PC-3 (cell line): ENCODE results near the gene SLC22A4.

Experiments used
- CTCF ChIP-seq: fragments of 300-600 bp; sonication (generic); conservative IDR thresholded peaks from 2 replicates; pipeline ENCODE4 v1.5.1; 2017; ENCODE audit warnings: antibody characterized with exemption, low read depth, mild to moderate bottlenecking, low read length
- EZH2 ChIP-seq: fragments of 300-600 bp; sonication (generic); IDR thresholded peaks from one replicate; pipeline ENCODE4 v1.6.1; 2017; ENCODE audit warnings: antibody characterized with exemption, mild to moderate bottlenecking, low read length; ENCODE audit not compliant: unreplicated experiment

DNA sequence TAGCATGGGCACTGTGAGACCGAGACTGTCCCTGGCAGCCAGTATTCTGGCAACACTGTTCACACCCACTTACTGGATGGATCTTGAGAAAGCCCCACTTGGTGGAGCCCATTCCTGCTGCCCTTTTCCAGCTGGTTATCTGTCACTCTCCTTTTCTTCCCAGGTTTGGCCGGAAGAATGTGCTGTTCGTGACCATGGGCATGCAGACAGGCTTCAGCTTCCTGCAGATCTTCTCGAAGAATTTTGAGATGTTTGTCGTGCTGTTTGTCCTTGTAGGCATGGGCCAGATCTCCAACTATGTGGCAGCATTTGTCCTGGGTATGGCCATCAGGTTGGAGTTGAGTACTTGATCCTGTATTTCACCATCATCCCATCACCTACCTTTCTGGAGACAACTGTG lies 89.8 kb downstream of the SLC22A4 start:
- TF ChIP-seq CTCF (no peak), EZH2 (no peak)
